Fibroblast of skin of right quadriceps (primary cell): ENCODE results near the gene GPRC5B.

Experiments
- DNase-seq: peaks from one replicate; pipeline ENCODE4 v3.0.0-alpha.2; 2013

GPRC5B gene

DNA sequence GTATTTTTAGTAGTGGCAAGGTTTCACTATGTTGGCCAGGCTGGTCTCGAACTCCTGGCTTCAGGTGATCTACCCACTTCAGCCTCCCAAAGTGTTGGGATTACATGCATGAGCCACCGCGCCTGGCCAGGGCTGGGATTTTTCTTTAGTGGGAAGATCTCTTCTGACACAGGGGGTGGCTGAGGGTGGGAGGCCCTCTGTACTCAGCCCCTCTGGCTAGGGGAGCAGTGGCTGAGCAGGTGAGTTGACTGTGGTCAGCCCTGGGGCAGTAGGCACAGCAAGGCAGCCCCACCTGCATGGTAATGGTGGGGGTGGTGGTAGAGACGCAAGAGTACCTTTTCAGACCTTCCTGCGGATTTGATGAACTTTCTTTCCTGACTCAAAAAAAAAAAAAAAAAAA, 12.3 kb upstream of the GPRC5B start:
- DNase-seq = no peak

DNA sequence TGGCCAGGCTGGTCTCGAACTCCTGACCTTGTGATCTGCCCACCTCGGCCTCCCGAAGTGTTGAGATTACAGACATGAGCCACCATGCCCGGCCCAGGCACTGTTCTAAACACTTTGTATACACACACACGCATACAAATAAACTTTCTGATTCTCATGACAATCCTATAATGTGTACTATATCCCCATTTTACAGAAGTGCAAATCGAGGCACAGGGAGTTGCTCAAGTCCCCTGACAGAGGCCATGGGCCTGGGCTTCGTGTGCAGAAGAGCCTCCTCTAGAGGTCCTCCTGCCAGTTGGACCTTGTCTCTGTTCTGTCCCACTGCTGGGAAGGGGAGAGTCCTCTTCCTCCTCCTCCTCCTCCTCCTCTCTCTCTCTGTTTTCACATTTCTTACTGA, 9.9 kb upstream of the GPRC5B start:
- no peak for DNase-seq

DNA sequence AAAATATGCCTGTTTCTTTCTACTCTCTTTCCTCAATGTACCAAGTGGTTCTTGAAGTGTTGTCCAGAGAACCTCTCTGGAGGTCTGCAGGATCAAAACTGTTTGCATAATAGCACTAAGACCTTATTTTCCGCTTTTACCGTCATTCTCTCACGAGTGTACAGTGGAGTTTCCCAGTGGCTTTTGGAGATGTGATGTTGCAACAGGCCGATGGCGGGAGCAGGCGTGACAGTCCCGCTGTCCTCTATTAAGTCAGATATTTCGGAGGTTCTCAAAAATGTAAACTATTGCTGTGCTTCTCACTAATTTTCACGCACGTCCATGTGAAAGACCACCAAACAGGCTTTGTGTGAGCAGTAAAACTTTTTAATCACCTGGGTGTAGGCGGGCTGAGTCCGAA, 8.3 kb upstream of the GPRC5B start:
- DNase-seq = no peak

DNA sequence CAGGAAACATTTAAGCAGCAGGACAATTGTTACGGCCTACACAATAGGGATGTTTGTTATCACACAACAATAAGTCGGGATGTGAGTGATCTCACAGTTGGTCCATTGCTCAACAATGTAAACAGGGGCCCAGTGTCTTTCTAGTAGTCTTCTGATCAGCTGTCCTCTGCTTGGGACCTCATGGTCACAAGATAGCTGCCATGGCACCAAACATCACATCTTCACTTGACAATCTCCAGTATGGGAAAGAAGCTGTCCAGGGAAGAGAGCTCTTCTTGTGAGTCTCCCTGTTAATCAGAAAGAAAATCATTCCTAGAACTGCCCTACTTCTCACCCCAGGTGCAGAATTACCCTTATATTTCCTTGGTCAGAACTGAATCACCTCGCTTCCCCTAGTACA, 6.3 kb upstream of the GPRC5B start:
- DNase-seq = no peak

DNA sequence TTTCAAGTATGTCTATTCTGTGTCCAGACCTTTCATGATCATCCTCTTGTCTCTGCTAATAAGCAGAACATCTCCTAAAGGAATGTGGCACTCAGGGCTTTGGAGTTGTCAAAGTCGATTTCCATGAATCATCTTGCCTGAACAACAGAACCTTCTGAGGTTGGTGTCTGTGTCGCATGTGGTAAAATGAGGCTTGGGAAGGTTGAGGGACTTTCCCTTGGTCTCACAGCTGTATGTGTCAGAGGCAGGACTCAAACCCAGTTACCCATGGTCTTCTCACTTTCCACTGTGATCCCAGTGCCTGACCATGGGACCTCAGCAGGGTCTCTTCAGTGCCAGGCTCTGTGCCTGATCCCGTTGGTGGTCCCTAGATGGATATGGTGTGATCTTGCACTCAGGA, 4.2 kb upstream of the GPRC5B start:
- no peak for DNase-seq

DNA sequence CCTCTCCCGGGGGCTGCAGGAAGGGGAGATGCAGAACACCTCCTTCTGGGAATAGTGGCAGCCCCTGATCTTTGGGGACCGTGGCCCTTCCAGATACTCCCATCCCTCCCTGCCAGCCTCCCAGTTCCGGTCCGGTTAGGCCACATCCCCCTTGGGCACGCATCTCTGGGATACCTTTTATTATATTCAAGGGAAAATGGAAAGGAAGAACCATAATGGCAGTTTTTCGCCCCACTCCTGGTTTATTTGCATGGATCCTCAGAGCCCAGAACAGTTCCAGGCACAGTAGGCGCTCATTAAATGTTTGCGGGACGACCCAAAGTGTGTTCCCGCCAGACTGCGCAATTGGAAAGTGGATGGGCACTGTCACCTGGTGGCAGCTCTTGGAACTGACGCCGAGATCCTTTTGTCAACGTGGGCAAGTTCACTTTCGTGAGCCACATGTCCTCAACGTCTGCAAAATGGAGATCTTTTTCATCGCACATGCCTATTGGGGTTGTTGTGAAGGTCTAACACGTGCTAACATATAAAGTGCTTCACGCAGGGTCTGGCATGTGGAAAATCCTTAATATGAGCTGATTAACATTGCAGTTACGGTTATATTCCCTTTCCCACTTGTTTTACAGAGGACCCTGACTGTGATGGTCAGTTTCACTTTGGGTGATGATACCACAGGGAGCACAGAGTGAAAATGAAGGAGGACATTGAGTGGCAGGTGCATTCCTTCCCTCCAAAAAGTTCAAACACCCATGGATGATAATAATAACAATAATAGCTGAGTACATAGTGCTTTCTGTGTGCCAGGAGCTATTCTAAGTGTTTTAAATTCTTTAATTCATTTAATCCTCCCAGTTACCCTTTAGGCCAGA, 1.7 kb upstream of the GPRC5B start:
- DNase-seq = peak; percentile 74

DNA sequence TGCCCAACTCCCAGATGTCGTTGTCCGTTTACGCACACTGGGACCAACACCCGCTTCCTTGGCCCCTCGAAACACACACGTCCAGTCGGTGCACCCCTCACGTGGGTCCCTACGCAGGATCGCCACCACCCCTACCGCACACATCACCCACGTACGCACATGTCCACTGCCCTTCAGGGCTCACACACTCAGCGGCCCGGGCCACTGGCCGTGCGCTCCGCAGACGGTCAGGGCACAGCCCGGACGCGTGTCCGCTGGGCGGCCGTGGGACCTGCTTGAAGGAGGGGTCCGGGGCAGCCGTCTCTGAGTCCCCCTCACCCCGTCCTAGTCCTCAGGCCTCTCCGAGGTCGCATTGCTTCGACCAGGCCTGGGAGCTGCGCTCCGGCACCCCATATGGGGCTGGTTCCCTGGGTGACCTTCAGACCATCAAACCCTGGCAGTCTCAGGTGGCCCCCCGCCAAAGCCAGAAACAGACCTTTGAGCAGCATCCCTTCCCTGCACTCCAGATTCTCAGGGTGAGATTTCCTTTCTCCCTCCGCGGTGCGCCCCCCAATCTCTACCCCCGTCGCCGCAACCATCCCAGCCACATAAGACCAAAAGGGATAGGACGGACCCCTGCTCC, 914 bp upstream of the GPRC5B start:
- DNase-seq = no peak

DNA sequence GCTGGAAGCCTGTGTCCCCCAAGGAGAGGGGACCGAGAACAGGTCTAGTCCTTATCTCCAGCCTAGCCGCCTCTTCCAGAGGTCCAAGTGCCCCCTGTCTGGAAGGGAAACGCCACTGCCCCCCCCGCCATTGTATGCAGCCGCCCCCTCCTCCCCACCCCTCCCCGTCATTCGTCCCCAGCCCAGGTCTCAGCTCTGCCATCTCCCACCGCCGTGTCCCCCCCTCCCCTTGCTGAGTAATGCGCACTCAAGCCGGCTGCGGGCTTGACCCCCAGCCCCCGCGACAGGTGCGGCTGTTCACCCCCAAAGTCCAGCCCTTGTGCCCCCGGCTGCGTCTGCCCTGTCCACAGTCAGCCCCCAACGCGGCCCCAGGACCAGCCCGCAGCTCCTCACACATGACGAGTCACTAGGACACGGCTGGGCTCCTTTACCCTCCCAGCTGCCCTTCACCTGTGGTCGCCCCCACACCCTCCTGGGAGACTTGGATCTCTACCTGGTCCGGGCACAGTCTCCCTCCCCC, 622 bp downstream of the GPRC5B start:
- DNase-seq = no peak

DNA sequence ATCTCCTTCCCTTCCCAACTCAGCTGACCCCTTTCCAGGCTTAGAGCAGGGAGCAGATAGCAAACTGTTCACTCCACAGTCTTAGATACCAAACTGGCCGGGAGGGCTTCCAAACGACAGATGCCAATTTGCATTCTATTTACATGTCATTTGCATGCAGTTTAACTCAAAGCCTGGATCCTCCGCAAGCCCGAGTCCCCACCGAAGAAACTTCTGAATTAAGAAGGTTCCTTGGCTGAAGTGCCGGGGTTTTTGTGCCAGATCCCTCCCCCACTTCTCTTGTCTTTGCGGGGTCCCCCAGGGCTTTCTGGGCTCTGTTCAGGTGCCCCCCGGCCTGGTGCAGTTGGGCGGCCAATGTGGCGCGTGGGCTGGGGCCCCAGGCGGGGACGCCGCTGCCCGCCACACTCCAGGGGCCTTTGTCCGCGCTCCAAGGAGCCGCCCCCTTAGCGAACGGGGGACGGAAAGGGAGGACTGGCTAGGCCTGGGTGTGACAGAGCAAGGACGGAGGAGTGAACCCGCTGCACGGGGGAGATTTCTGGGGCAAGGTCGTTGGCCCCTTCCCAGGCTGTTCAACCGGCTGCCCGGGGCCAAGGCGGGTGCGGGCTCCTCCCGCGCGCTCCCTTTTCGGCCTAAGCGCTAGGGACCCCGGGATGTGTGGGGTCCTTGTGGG, 1.2 kb downstream of the GPRC5B start:
- DNase-seq = no peak

DNA sequence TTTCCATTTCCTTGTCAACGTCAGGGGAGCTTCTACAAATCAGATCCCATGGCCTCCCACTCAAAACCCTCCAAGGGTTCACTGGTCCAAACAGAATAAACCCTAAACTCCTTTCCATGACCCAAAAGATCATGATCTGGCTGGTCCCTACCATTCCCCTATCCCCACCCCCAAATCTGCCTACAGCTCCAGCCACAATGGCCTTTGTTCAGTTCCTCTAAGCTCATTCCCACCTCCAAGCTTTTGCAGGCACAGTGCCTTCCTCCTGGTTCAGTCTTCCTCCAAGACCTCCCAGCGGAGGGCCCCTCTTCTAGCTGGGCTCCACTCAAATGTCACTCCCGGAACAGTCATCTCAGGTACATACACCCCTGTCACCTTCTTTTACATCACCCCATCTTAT, 2.0 kb downstream of the GPRC5B start:
- DNase-seq = no peak

DNA sequence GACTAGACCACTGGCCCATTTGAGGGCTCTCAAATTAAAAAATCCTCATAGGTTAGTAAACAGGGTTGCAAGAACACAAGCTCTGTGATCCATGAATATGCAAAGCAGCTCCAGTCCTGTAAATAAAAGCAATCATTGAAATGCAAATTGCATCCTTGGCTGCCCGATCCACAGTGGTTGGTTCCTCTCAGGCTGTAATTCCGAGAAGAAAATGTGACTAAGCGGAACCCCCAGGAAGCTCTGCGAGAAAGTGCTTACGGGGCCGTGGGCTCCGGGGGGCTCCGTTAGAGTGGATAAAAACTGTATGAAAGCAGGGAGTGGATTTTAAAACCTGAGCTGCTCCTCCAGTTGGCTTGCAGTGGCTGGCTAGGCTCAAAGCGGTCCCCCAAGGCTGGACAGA, 2.5 kb downstream of the GPRC5B start:
- DNase-seq = no peak

DNA sequence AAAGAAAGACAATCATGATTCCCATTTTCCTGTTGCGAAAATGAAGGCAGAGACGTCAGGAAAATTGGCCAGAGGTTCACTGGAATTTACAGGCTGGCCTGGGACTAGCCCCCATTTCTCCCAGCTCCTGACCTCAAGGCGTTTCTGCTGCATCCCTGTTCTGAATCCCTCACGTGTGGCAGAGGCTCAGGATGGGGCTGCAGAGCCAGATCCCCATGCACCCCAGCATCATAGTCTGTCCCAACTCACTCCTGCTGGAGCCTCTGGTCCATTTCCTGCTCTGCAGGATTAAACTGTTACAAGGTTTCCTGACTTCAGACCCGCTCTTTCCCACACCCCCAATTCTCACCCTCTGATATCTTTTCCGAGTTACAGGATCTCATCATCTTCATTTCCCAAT, 2.9 kb downstream of the GPRC5B start:
- DNase-seq = no peak

DNA sequence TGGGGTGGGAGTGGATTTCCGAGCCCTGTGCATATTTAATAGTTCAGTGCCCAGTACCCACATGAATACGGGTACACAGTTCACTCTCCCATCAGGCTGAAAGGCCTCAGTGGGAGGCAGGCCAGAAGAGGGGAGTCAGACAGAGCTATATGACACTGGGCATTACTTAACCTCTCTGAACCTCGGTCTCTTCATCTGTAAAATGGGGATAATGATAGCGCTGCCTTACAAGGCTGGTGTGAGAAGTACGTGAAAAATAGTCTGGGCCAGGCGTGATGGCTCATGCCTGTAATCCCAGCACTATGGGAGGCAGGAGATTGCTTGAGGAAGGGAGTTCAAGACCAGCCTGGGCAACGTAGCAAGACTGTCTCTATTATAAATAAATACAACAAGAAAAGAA, 3.6 kb downstream of the GPRC5B start:
- no peak for DNase-seq

DNA sequence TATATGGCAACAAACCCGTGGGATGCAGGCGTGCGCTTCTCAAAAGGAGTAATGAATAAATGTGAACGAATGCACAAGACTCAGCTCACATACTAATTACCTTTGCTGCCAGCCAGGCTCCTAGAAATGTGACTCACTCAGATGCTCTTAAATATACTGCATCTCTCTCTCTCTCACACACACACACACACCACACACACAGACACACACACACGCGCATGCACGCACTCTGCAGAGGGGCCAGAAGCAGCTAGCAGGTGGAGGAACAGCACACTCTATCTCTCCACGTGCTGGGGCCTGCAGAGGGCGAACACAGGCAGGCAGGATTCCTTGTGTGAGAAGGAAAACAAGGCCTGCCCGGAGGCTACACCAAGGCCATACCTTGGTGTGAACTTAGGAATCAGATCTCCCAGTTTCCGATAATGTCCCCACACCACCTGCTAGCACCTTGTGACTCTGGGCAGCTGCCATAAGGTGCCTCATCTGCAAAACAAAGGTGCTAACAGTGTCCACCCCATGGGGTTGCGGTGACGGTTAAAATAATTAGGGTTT, 5.3 kb downstream of the GPRC5B start:
- peak; percentile 37 for DNase-seq

DNA sequence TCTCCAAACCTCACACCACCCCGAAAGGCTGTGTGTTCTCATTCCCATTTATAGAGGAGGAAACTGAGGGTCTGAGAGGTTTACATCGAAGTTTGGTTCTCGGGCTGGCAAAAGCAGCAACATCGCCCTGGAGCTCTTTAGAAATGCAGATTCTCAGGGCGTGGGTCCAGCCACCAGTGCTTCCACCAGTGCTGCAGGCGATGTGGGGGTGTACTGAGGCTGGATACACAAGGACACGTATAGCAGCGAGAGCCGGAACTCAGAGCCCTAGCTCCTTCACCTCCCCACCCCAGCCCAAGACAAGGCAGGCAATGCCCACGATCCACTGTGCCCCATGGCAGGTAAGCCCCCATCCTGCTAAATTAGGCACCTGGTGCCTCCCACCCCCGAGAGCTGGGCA, 5.9 kb downstream of the GPRC5B start:
- DNase-seq = no peak

DNA sequence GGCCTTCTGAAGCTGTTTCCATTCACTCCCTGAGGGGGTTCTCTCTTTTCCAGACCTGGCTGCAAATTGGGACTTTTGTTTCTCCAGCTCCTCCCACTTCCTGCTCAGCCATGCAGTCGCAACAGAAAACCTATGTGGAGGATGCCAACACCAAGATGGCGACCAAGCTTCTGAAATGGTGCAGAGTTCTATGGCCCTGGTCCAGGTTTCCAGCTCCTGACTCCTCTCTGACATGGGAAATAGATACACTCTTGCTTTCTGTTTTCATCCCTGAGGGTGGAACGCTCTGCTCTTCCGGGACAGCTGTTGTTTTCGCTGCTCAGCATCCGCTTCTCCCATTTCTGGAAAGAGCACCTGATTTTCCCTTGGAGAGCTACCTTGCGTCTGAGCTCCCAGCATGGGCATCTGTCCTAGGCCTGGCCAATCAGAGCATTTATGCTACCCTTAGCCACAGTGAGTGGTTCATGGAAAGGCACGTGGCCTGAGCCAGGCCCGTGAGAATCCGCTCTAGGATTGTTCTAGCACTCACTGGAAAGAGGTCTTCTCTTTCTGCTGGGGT, 8.1 kb downstream of the GPRC5B start:
- DNase-seq = no peak

DNA sequence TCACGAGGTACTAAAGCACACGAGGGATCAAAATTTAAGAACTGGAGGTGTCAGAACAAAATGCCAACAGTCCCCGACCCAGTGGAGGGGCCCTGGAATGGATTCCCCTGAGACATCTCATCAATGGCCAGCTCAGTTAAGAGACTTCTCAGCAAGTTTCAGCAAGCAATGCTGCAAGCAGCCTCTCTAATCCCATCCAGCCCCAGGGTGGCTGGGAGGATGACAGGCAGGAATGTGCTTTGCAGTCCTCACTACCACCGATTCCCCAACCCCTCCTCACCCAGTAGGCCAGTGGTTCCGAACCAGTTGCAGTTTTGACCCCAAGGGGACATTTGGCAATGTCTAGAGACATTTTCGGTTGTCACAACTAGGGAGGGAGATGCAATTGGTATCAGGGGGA, 8.7 kb downstream of the GPRC5B start:
- no peak for DNase-seq

DNA sequence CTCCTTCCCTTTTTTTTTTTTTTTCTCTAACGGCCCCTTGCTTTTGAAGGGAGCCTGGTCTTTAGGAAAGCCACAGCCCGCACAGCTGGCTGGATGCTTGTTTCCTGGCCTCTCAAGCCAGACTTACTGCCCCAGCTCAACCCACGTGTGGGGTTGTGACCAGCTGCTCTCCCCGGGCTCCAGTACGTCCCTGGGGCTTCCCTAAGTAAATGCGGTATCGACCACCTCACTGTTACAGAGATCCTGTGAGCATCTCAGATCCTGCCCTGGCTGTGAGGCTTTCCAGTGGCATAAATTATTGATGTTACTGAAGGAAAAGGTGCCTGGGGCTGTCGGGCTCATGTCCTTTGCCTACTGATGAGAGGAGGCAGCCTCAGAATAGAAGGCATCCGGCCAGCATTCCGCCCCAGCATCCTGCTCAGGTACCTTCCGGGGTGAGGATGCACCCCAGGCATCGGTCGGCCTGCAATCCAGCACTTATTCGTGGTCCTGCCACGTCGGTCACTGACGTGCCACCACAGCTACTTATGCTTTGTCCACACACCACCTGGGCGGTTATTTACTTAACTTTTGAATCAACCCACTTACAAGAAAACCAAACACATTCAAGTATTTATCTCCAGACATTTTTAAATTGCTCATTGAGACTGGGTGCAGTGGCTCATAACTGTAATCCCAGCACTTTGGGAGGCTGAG, 9.6 kb downstream of the GPRC5B start:
- no peak for DNase-seq

DNA sequence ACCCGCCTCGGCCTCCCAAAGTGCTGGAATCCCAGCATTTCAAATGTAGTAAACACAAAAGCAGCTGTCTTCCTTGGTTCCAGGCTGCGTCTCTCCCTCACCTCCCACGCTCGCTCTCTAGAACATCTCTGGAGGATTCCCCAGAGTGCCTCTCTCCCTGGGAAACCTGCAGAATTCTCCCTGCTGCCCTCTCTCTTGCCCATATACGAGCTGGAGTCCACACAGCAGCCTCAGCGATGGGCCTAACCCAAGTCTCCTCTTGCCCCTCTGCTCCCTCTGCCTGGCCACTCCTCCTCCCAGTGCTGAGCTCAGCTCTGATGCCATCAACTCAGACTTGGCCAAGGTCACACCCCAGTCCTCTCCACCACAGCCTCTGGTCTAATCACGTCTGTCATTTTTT, 10.6 kb downstream of the GPRC5B start:
- no peak for DNase-seq

DNA sequence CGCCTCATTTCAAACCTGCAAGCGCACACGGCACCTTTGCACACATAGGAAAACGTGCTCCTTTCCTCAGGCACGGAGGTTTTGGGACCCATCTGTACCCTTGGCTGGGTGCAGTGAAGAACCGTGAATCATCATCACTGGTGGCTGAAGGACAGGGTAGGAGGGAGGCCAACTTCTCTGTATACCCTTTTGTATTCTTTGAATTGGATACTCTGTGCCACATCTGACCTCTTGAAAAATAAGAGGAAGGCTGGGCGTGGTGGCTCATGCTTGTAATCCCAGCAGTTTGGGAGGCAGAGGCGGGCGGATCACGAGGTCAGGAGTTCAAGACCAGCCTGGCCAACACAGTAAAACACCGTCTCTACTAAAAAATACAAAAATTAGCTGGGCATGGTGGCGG, 11.7 kb downstream of the GPRC5B start:
- no peak for DNase-seq

DNA sequence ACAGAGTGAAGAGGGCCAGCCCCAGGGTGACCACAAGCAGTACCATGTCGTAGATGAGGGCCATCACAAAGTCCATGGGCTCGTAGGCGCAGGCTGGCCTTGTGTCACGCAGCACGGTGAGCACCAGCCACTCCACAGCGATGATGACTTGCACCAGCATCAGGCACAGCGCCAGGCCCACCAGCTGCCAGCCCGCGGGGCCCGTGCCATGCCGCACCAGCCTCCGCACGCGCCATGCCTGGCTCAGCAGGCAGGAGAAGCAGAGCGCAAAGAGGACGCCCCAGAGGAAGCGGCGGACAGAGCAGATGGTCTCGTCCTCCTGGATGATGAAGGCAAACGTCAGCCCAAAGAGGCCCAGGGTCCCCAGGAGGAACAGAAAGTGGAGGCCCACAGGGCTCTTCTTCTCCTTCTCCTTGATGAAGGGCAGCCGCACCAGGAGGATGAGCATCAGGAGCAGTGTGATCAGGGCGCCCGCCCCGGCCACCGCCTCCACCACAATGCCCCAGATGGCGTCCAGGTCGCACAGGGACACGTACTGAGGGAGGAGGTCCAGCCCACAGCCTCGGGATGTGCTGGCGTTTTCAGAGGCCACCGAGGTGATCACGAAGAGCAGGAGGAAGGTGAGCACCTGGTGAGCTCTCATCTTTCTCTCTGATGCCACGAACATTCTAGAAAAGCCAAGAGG, 12.3 kb downstream of the GPRC5B start:
- no peak for DNase-seq

DNA sequence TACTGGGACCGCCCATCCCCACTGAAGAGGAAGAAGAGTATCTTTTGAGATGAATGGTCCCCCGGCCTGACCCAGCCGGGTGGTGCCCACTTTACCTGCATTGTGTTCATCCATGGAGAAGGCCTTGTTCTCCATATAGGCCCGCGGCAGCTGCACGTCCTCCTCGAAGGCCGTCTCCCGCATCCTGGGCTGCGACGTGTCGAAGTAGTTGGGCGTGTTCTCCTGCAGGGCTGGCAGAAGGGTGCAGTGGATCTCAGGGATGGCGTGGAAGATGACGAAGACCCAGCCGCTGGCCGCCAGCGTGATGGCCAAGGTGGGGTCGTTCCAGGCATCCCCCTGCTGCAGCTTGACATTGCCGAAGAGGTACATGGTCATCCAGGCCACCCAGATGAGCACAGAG, 12.9 kb downstream of the GPRC5B start:
- DNase-seq = no peak
